ENCODE results near the gene SLCO2A1.

Gene SLCO2A1

DNA sequence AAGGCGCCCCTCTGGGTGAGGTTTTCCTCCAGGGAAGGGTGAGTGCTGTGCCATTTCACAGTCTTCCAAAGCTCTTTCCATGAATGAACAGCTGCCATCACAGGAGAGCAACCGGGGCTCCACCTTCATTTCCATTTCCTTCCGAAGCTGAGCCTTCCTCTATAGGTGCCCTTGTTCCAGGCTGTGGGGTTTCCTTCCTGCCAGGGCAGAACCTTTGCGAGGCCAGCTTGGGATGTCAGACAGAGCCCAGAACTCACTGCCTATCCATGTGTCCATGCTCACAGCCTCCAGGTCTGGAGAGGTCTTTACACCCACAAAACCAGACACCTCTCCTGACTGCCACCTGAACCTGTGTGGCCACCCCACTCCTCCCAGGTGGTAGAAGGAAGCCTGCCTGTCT lies 49.2 kb downstream of the SLCO2A1 start:
- DNase-seq (ENCODE audit: low read depth), result no peak

DNA sequence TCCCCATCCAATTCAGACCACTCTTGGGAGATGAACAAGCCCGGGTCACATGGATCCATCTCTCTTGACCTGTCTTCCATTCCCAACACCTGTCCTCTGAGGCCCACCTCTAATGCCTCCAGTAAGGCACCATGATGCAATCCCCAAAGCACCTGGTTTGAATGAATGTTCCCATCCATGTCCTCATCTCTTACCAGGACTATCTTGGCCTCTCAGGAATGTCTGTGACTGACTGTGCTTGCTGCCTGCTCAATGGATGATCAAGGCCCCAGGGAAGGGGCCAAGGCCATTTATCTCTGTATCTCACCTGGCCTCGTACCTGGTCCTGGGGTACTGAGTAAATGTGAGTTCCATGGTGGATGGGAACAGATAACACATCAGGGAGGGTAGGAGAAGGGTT lies 49.7 kb downstream of the SLCO2A1 start:
- DNase-seq (ENCODE audit: low read depth), result no peak

DNA sequence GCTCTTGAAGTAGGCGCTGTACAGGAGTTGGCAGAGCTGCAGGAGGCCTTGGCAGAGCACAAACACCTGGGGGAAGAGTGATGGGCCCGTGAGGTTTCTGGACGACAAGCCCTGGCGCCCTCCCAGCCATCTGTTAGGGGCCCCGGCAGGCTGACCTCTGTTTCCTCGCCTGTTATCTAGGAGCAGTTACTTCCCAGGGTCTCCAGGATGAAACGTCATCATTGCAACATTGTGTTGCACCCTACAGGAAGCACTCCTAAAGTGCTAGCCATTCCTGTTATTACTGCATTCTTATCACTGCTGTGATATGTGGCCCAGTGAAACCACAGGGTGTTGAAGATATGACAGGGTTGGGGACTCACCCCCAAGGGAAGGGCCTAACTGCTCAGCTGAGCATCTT lies 50.2 kb downstream of the SLCO2A1 start:
- no peak for DNase-seq (ENCODE audit: low read depth)

DNA sequence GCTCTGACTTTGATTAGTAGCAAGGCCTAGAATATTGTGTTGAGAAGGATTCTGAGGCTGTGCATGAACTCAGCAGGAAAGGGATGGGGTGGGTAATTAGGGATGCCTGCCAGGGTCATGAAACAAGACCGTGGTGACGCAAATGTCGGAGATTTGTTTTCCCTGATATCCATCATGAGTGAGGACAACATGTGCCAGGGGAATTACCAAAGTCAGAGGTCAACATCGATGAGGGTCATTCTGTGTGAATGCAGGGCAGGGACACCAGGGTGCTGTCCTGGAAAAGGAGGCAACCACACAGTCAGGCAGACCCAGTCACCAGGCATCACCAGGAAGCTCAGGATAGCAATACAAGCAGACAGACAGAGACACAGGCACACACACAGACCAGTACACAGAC lies 52.2 kb downstream of the SLCO2A1 start:
- DNase-seq (ENCODE audit: low read depth), result no peak

DNA sequence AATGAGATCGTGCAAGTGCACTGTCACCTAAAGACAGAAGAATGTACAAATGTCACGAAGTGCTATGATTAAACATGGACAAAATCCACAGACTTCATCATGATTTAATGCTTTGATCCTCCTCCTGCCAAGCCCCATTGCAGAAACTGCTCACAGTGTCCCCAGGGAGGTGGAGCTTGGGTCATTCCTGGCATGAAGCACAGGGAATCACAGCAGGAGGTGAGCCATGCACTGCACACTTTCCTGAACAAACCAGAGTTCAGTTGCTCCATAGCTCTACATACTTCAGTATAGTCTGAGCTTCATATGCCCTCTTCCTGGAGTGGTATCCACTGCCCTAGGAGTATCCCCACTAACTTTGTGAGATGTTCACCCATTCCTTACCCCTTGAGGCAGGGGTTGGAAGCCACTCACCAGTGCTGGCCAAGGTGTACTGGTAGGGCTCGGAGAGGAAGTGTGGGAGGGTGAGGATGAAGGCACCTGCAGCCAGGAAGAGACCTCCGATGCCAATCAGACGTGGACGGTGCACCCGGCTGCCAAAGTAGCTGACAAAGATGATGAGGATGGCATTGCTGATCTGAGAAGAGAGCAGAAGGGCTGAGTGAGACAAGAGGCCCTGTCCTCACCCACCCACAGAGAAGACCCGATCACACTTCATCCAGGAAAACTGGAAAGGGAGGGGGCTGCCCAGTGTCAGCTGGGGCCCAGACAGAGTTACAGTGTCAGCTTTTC lies 56.3 kb downstream of the SLCO2A1 start:
- DNase-seq (ENCODE audit: low read depth), result peak; percentile 22

DNA sequence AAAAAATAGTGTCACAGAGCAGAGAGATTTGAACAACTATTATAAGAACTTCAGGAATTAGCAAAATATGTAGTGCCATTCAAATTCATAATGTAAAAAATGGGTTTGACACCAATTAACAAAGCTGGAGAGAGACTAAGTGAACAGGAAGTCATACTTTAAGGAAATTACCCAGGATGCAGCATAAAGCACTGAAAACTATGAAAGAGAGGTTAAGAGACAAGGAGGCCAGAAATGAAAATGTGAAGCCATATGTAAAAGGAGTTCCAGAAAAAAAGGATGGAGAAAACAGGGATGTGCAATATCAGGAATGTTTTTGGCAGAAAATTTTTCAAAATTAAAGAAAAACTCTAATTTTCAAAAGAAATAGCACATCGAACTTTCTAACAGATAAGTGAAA lies 57.6 kb downstream of the SLCO2A1 start:
- no peak for DNase-seq (ENCODE audit: low read depth)

DNA sequence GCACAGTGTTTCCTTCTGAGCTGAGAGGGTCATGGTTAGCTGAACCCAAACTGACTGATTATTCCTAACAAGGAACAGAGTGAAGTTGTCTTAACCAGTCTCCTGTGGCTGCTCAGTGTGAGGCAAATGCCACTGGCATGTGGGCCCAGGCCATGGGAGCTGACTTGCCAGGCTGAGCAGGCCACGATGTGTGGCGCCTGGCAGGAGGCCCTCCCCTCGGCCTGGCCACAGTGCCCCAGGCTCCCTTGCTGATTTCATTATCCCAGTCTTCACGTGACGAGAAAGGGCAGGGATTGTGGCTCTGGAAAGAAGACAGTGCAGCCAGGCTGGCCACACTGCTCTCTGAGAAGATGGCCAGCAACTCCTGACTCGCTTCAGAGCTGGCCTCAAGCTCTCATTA lies 58.8 kb downstream of the SLCO2A1 start:
- DNase-seq (ENCODE audit: low read depth), result no peak

DNA sequence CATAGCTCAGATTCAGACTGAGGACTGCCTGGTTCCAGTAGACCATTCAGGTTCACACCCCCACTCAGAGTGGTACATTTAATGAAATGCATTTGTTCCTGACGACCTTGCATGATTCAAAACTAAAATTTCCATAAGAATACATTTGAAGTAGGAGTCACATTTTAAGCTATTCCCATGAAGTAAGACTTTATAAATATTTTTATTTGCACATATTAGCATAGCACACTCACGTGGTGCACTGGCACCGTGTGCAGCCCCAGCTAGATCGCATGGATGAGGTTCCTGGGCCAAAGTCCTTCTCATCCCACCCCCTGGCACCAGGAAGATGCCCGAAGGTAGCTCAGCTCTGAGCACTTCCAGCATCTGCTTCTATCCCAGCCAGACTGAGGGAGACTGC lies 59.4 kb downstream of the SLCO2A1 start:
- DNase-seq (ENCODE audit: low read depth), result no peak

DNA sequence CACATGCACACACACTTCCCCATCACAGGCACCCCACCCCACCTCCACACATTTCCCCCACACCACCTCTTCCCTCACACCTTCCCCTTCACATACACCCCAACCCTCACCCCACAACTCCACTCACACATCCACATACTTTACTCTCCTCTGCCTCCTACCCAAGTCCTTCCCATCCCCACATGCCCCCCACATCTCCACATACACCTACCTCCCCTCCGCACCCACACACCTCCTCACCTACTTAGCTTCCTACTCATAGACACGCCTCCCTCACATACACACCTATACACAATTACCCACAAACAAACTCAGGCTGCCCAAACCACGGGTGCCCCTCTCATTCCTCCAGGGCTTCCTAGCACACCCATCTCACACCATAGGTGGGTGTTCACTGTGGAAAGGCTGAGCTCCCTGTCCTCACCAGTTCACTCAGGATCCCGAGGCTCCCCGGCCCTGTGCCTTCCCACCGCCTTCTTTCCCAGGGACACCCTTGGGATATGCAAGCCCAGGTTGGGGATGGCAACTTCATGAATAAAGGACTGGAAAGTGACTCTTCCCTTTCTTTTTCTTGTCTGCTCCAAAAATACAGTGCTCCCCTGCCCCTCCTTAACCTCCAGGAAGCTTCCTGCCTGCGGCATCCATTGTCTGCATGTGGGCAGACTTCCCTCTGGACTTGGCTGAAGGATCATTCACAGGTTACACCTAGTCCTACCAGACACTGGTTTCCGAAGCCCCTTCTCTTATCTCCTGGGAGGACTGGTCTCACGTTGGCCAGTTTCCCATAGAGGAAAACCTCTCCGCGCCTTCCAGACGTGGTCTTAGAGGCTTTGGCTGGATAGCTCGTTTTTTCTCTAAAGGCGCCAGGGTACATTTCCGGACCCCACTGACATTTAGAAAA lies 61.5 kb downstream of the SLCO2A1 start:
- no peak for DNase-seq (ENCODE audit: low read depth)

DNA sequence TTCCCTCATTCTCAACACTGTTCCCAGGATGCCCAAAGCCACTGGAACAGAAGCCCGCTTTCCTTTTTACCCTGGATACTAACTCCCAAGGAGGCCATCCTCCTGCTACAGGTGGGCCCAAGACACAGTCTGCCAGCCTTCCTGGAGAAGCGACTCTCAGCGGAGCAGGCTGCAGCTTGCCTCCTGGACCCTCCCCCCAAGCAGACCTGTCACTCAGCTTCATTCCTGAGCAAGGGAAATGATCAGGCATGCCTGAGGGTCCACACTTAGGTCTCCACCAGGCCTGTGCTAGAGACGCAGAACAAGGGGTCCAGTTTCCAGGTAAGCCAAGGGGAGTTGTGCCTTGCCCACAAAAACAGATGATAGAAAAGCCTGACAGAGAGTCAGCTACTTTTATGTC lies 62.8 kb downstream of the SLCO2A1 start:
- DNase-seq (ENCODE audit: low read depth), result no peak

DNA sequence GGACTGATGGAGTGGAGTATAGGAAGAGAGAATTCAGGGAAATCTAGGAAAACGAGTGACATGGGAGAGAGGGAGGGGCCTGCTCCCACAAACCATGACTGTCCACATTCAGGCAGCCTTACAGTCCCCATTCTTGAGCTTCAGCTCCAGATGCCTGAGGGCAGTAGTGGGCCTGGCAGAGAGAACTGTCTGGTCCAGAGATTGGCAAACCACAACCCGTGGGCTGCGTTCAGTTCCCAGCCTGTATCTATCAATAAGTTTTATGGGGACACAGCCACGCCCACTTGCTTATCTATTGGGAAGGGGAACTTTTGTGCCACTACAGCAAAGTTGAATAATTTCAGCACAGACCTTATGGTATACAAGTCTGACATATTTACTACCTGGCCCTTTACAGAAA lies 63.8 kb downstream of the SLCO2A1 start:
- DNase-seq (ENCODE audit: low read depth), result no peak

DNA sequence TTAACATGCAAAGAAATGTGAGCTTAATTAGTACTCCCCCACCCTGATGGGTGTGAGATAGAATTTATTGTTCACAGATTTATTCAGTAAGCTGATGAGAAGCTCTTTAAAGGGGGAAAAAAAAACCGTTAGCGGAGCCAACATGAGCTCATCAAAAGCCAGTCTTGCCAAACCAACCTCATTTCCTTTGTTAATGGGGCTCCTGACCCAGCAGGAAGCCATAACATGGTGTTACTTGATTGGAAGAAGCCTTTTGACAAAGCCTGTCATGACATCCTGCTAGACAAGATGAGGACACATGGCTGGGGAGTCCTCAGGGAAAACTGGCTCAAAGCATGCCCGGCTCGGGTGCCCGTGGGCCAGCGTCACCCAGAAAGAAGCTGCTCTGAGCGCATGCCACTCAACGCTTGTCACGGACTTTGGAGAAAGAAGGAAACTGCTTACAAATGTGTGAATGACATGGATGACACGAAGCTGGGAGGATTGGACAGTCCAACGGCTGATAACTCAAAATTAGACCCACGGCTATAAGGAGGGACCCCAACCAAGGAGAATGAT lies 64.6 kb downstream of the SLCO2A1 start:
- DNase-seq (ENCODE audit: low read depth), result peak; percentile 38

DNA sequence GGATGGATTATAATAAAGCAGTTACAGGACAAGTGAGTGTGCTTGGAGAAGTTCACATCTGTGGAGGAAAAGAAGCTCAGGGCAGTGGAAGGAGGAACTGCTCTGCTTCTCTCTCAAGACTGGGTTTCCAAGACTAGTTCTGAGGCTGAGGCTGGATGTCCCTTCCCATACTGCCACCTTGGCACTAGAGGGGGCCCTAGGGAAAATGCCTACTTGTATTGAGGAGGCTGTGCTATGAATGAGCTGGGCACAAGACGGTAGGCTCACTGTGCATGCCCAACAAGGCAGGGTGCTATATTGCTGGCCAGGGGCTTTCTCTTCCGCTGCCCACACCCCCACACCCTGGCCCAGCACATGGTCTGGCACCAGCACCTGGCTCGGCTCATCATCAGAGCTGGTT lies 65.2 kb downstream of the SLCO2A1 start:
- DNase-seq (ENCODE audit: low read depth), result no peak

DNA sequence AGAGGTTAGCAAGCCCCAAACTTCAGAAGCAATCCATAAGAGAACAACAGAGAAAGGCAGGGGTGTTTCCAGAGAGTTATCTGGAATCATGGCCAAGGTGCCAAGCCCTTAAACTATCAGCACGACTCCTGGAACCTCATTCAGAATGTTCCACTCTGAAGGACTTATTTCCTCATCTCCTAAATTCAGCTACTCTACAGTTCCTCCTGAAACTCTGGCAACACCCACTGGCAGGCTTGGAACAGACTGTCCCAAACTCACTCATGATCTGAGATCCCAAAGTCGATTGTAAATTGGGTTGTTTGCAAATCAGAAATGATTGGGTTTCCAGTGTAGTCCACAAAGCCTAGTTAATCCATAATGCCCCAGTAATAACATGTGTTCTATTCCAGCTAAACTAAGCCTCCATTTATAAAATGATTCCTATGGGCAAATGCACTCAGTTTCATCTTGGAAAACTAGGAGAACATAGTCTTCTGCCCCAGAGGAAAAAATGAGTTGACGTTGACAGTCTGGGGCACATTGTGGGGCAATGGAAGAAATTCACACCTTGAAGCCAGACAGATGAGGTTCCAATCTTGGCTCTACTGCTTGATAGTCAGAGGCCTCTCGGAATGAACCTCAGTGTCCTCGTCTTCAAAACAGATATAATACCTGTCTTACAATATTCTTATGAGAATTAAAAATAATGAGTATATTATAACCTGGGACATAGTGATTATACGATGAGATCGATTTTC lies 65.9 kb downstream of the SLCO2A1 start:
- DNase-seq (ENCODE audit: low read depth), result no peak

DNA sequence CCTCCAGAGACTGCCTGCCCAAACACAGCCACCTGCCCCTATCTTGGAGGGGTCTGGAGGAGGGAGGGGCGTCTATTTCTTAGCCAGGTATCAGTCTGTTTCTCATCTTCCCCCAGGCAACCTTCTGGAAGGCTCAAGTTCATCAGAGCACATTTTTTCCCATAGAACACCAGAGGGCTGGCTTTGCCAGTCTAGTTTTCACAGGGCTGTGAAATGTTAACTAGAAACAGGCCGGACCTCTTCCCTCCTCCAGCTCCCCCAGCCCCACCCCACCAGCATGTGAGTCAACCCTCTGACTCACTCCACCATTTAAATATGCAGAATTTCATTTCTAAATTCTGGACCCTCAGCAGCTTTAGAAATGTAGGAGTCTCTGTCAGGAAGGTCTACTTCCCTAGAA lies 66.9 kb downstream of the SLCO2A1 start:
- DNase-seq (ENCODE audit: low read depth), result peak; percentile 89

DNA sequence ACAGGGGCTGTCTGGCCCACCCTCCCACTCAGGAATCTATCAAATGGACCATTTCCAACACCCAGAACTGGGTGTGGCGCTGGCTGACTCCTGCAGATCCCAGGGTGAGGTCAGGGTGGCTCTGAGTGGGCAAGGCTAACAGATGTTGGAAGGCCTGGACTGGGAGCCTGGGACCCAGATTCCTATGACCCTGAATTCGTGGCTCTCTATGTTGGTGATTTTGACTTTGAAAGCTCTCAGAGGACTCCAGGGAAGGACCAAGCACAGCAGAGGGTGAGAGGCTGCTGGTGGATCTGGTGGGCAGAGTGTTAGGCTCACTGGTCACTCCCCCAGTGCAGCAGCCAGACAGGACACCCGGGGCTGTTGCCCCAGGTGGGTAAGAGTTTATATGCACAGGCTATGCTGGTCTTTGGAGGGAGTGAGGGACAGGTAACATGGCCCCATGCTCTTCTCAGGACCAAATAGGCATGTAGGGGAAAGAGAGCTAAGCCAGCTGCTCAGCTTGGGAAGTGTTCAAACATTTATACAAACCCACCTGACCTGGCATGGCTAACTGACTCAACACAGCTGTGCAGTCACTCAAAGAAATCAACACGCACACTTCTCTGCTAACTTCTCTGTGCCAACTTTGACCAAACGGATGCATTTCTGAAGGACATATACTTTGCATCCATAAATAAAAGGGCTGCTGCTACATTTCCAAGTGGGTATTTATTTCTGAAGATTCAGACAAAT lies 71.5 kb downstream of the SLCO2A1 start:
- no peak for DNase-seq (ENCODE audit: low read depth)

DNA sequence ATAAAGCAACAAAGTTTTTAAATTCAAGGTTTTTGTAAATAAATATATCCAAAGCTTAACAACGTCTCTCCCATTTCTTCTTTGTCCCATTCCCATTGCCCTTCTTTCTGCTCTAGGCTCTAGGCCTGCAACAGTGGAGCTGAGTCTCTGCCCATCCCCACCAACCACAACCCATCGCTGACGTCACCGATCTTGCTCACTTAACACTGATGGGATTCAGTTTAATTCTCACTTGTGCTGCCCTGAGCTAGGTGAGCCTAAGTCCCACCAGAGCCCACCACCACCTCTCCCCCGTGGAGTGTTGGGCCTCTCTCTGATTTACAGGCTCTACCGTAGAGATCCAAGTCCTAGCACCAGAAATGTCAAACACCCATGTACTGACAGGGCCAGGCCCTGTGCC lies 72.7 kb downstream of the SLCO2A1 start:
- DNase-seq (ENCODE audit: low read depth), result no peak

DNA sequence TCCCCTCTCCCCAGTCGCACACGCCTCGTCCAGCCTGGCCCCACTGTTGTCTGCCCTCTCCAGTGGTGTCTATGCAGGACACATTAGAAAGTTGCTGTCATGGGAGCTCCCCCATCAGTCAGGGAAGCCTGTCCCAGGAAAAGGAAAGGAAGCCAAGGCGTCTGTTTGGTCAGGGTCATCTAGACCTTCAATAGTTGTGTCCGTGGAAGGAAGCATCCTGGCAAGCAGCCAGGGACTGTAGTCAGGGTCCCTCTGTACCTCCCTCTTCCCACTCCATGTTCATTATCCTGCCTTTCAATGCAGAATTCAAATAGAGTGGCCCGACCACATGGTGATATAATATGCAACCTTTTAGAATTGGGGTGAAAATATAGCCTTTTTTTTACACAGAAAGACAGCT lies 73.4 kb downstream of the SLCO2A1 start:
- DNase-seq (ENCODE audit: low read depth), result no peak

DNA sequence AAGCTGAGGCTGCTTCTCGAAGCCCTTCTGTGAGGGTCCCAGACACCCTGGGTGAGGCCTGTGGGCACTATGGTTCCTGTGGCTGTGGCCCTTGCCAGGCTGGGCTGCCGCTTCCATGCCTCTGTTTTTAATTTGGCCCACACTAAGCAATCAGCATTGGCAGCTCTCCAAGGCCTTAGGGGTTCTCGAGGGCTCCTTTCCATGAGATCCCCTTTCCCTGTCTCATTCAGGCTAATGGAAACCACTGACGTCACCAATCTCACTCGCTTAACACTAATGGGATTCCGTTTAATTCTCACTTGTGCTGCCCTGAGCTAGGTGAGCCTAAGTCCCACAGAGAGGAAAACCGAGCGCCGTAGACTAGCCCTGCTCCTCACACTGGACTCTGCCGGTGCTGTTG lies 73.8 kb downstream of the SLCO2A1 start:
- no peak for DNase-seq (ENCODE audit: low read depth)

DNA sequence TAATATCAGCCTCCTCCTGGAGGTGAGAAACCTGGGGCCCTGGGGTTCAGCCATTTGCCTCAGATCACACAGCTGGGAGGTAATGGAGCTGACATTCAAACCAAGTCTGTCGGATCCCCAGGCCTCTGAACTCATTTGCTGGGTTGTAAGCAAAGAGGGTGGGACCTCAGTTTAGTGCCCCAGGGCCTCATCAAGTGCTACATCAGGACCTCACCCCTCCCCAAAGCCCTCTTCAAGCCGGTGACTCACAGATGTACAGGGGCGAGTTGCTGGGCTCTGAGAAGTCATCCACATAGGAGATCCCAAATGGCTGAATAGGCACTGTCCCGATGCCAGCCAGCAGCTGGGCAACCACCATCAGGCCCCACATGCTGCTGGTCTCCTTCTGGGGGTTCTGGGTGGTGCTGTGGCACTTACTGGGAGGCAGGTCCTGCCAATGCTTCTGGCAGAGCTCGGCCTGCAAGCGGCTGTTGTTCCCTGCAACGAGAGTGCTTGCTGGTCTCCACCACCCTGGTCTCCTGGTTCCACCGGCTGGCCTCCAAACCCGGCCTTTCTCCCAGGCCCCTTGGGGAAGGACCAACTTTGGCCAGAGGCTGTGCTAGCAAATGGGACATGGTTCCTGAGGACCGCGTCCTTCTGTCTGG lies 74.9 kb downstream of the SLCO2A1 start:
- DNase-seq (ENCODE audit: low read depth), result peak; percentile 14

DNA sequence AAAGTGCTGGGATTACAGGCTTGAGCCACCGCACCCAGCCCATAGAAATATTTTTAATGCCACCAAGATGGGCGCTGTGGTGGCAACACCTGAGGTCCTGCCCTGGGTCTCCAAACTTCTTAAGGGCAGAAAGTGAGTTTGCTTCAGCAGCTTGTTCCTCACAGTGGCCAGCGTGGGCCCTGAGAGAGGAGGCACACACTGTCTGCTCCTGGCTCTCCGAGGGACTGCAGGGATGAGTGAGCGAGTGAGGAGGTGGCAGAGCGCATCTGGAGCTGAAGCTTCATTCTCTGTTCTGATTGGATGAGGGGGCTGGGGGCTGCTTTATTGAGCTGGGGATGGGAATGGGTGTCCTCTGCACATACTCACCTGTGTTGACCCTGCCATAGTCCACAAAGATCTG lies 76.4 kb downstream of the SLCO2A1 start:
- no peak for DNase-seq (ENCODE audit: low read depth)
